Measurements from ENCODE around the gene OLFM2.
A peak's percentile ranks its signal among the peaks of the same experiment; 100 is the strongest.

Gene OLFM2

GRCh38 chr19:9860407-9860806 lies 75.9 kb downstream of the OLFM2 start:
- Histone ChIP-seq H3K36me3 (ENCODE audit: low read depth) (no peaks in the 10 kb centered on the region), H3K27me3 (ENCODE audit: insufficient read depth, poor library complexity, severe bottlenecking) (no peaks in the 10 kb centered on the region), H3K4me1 (ENCODE audit: insufficient read depth, poor library complexity, severe bottlenecking) (no peaks in the 10 kb centered on the region), H3K27ac (ENCODE audit: poor library complexity, severe bottlenecking) (no peak overlapping the region), H3K4me3 (ENCODE audit: severe bottlenecking) (no peak overlapping the region), H3K9me3 (ENCODE audit: severe bottlenecking) (no peaks in the 10 kb centered on the region)
- DNase-seq (ENCODE audit: low spot score) (no peak), ATAC-seq (ENCODE audit: low read depth) (no peak)
- no peak for TF ChIP-seq CTCF (IDR thresholded peaks at IDR 0.05; ENCODE audit: poor library complexity, severe bottlenecking)

- no peaks in the 10 kb centered on the region for H3K27me3 ChIP-seq (ENCODE audit: insufficient read depth, poor library complexity, severe bottlenecking)
- TF ChIP-seq CTCF (IDR thresholded peaks at IDR 0.05; ENCODE audit: poor library complexity, severe bottlenecking): no peak
- no peaks in the 10 kb centered on the region for H3K4me1 ChIP-seq (ENCODE audit: insufficient read depth, poor library complexity, severe bottlenecking)
- no peak overlapping the region for H3K27ac ChIP-seq (ENCODE audit: poor library complexity, severe bottlenecking)
- ATAC-seq (ENCODE audit: low read depth) (no peak), DNase-seq (ENCODE audit: low spot score) (no peak)
- no peaks in the 10 kb centered on the region for H3K9me3 ChIP-seq (ENCODE audit: severe bottlenecking)
- H3K4me3 ChIP-seq (ENCODE audit: severe bottlenecking): no peak overlapping the region
- no peaks in the 10 kb centered on the region for H3K36me3 ChIP-seq (ENCODE audit: low read depth)
Measured at GRCh38 chr19:9858766-9859165, 77.5 kb downstream of the OLFM2 start.

GRCh38 chr19:9857920-9858746 lies 78.2 kb downstream of the OLFM2 start:
- no peak overlapping the region for H3K4me3 ChIP-seq (ENCODE audit: severe bottlenecking)
- ATAC-seq (ENCODE audit: low read depth) (peak; percentile 35; the same call in 1 of the 3 replicates), DNase-seq (ENCODE audit: low spot score) (no peak)
- H3K36me3 ChIP-seq (ENCODE audit: low read depth): no peaks in the 10 kb centered on the region
- H3K27ac ChIP-seq (ENCODE audit: poor library complexity, severe bottlenecking): no peak overlapping the region
- no peaks in the 10 kb centered on the region for H3K27me3 ChIP-seq (ENCODE audit: insufficient read depth, poor library complexity, severe bottlenecking)
- H3K9me3 ChIP-seq (ENCODE audit: severe bottlenecking): no peaks in the 10 kb centered on the region
- no peak for TF ChIP-seq CTCF (IDR thresholded peaks at IDR 0.05; ENCODE audit: poor library complexity, severe bottlenecking)
- H3K4me1 ChIP-seq (ENCODE audit: insufficient read depth, poor library complexity, severe bottlenecking): no peaks in the 10 kb centered on the region

- Histone ChIP-seq H3K36me3 (ENCODE audit: low read depth) (no peaks in the 10 kb centered on the region), H3K9me3 (ENCODE audit: severe bottlenecking) (no peaks in the 10 kb centered on the region), H3K4me3 (ENCODE audit: severe bottlenecking) (no peak overlapping the region), H3K4me1 (ENCODE audit: insufficient read depth, poor library complexity, severe bottlenecking) (no peaks in the 10 kb centered on the region), H3K27me3 (ENCODE audit: insufficient read depth, poor library complexity, severe bottlenecking) (no peaks in the 10 kb centered on the region), H3K27ac (ENCODE audit: poor library complexity, severe bottlenecking) (no peak overlapping the region)
- no peak for DNase-seq (ENCODE audit: low spot score)
- TF ChIP-seq CTCF (IDR thresholded peaks at IDR 0.05; ENCODE audit: poor library complexity, severe bottlenecking): no peak
- no peak for ATAC-seq (ENCODE audit: low read depth)
Measured at GRCh38 chr19:9857076-9857721, 79.1 kb downstream of the OLFM2 start.

- no peaks in the 10 kb centered on the region for H3K36me3 ChIP-seq (ENCODE audit: low read depth)
- H3K4me3 ChIP-seq (ENCODE audit: severe bottlenecking): no peak overlapping the region
- TF ChIP-seq CTCF (IDR thresholded peaks at IDR 0.05; ENCODE audit: poor library complexity, severe bottlenecking): no peak
- no peaks in the 10 kb centered on the region for H3K4me1 ChIP-seq (ENCODE audit: insufficient read depth, poor library complexity, severe bottlenecking)
- DNase-seq (ENCODE audit: low spot score): no peak
- H3K9me3 ChIP-seq (ENCODE audit: severe bottlenecking): no peaks in the 10 kb centered on the region
- no peaks in the 10 kb centered on the region for H3K27me3 ChIP-seq (ENCODE audit: insufficient read depth, poor library complexity, severe bottlenecking)
- no peak overlapping the region for H3K27ac ChIP-seq (ENCODE audit: poor library complexity, severe bottlenecking)
- ATAC-seq (ENCODE audit: low read depth): no peak
Measured at GRCh38 chr19:9856609-9857008, 79.7 kb downstream of the OLFM2 start.
